Activated CD4-positive, alpha-beta T cell treated with anti-CD3 and anti-CD28 coated beads, Interleukin-2, amount 50 U/mL, for 48 hours (primary cell): ENCODE data around the gene NF1.
"Not testable (repeated sequence)": the region's sequence is repeated elsewhere in the genome, so short reads cannot be mapped to it uniquely, and the experiment has no call there.

Source experiments
- DNase-seq, 2 experiments: peaks; one replicate each; pipeline ENCODE4 v3.0.0-alpha.2; 2020

NF1 gene, protein sequence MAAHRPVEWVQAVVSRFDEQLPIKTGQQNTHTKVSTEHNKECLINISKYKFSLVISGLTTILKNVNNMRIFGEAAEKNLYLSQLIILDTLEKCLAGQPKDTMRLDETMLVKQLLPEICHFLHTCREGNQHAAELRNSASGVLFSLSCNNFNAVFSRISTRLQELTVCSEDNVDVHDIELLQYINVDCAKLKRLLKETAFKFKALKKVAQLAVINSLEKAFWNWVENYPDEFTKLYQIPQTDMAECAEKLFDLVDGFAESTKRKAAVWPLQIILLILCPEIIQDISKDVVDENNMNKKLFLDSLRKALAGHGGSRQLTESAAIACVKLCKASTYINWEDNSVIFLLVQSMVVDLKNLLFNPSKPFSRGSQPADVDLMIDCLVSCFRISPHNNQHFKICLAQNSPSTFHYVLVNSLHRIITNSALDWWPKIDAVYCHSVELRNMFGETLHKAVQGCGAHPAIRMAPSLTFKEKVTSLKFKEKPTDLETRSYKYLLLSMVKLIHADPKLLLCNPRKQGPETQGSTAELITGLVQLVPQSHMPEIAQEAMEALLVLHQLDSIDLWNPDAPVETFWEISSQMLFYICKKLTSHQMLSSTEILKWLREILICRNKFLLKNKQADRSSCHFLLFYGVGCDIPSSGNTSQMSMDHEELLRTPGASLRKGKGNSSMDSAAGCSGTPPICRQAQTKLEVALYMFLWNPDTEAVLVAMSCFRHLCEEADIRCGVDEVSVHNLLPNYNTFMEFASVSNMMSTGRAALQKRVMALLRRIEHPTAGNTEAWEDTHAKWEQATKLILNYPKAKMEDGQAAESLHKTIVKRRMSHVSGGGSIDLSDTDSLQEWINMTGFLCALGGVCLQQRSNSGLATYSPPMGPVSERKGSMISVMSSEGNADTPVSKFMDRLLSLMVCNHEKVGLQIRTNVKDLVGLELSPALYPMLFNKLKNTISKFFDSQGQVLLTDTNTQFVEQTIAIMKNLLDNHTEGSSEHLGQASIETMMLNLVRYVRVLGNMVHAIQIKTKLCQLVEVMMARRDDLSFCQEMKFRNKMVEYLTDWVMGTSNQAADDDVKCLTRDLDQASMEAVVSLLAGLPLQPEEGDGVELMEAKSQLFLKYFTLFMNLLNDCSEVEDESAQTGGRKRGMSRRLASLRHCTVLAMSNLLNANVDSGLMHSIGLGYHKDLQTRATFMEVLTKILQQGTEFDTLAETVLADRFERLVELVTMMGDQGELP (N-terminal part only)

GRCh38 chr17:31094600-31095235, at the start of gene NF1:
NF1 (plus strand) TSS chr17:31094977; CDS start chr17:31095310, 333 bp downstream.
- peak; percentile 89 to 92 for DNase-seq

DNA sequence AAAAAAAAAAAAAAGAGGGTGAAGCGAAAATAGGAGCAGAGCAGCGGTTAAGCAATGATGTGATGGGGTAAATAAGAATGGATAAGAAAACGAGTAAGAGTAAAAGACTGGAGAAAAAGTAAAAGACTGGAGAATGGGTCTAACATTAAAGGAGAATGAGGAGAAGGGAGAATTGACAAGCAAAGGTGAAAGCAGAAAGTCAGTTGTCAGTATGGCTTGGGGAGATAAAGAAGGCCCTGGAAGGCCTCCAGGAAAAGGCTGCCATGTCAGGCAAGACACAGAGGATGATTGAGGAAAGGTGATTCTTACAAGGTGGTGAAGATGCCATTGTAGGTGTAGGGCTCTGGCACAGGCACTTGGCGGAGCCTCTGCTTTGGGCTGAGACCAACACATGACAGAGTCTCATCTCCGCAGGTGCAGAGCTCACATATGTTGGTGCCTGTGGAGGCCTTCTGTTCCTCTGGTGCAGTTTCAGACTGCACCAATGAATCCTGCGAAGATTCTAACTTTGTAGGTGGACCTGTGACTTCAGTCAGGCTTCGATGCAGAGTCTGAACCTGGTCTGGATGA, 47.8 kb upstream of the NF1 start:
- DNase-seq, result not testable (repeated sequence)

- no peak for DNase-seq
Observed at GRCh38 chr17:31048142-31048541, 46.6 kb upstream of the NF1 start.

- DNase-seq, result no peak
Observed at GRCh38 chr17:31048780-31049179, 46.0 kb upstream of the NF1 start.

DNA sequence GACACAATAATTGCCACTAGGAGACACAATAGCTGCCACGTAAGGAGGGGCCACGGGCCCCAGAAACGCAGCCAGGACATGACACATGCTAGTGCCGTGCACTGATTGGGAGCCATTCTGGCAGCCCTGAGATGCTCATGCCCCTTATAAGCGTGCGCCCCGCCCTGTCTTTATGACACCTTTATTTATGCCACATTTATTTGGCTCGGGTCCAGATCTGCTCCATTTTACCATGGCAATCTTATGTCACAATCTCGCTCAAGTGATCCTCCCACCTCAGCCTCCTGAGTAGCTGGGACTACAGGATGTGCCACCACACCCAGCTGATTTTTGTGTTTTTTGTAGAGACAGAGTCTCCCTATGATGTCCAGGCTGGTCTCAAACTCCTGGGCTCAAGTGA, 43.8 kb upstream of the NF1 start:
- no peak for DNase-seq

GRCh38 chr17:31051506-31051905, 43.3 kb upstream of the NF1 start:
- no peak for DNase-seq

- no peak for DNase-seq
Observed at GRCh38 chr17:31052187-31052889, 42.4 kb upstream of the NF1 start.

- no peak for DNase-seq
Observed at GRCh38 chr17:31053071-31053470, 41.7 kb upstream of the NF1 start.

GRCh38 chr17:31054761-31055160, 40.0 kb upstream of the NF1 start:
- DNase-seq, result no peak

DNA sequence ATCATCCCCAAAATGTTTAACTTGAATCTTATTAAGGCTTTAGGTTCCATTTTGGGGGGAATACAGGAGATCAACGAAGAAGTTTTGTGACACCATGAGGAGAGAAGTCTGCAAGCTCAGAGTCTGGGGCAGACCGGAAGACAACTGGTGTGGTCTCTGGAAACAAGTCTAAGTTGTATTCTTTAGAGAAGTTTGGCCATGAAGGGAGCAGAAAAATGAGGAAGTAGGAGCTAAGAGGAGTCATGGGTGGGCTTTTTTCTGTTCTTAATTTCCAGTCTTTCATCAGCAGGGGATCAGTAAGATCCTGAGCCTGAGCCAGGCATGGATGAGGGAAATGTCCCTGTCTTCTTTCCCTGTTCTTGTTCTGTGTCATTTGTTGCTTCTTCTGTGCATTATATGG, 35.8 kb upstream of the NF1 start:
- no peak for DNase-seq

- DNase-seq, result no peak
Observed at GRCh38 chr17:31060791-31061550, 33.8 kb upstream of the NF1 start.

DNA sequence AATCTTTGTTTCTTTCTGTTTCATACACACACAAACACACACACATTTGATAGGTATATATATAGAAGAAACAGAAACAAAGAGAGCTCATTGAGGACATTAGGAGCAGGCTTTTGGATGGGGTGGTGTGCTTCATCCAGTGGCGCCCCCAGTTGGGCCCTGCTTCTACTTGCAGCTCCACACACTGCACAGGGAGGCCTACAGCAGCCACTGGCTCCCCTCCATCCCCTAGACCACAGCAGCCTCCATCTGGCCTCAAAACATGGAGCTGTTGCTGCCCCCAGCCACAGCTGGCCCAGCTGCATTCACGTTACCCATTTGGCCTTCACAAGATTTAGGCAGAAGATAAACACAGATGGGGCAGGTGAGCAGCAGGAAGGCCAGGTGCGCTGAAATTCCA, 33.1 kb upstream of the NF1 start:
- peak in 1 of 2 experiments; percentile 18 for DNase-seq

- DNase-seq, result no peak
Observed at GRCh38 chr17:31062346-31062745, 32.4 kb upstream of the NF1 start.

GRCh38 chr17:31064707-31065106, 30.1 kb upstream of the NF1 start:
- DNase-seq, result no peak

DNA sequence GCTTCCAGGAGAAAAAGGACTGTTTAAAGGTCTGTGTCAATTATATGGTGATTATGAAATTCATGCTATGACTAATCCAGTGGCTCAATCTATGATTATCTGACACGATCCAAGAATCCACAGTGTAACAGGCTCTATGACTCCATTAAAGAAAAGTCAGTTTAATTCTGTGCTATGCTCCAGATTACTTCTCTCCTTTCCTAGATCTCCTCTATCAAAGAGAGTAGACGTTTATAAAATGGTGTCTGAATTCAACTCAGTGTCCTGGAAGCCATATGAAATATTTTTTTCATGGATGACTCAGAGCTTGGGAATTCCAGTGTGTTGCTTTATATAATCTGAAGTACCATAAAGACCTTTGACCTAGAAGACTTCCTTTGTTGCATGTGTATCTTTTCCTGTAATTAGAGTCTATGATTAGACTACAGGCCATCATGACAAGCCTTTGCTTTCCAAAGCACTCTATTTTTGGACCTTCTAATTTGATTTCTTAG, 27.0 kb upstream of the NF1 start:
- DNase-seq, result no peak

DNA sequence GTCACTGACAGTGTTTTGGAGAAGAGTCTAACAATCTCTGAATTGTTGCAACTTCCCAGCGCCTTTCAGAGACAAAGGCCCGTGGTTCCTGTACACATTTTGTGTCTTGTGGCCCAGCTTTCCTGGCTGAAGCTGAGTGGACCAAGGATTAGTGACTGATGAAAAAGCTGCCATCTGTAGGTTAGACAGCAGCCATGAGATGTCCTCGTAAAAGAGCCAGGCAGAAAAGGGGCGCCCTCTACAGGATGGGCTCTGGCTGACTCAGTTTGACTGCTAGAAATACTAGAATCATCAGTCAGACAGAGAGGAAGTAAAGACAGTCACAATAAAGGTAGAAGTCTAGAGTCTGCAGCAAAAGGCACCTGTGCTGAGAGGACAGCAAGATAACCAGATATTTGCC, 26.5 kb upstream of the NF1 start:
- peak; percentile 57 to 73 for DNase-seq

DNA sequence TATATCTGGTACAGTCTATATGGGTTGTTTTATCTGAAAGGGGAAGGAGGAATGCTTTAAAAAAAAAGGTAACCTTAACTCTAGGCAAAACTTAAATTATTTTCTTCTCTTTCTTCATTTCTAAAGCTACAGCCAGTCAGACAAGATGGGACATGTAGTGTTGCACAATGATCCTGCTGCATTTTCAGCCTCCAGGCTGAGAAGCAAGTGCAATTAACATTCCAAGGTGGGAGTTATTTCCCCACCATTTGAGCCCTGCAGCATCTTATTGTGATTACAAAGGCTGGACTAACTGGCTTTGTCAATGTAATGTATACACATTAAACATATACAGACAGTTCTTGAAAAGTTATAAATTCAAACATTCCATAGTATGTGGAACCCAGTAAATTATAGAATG, 22.6 kb upstream of the NF1 start:
- DNase-seq, result no peak

DNA sequence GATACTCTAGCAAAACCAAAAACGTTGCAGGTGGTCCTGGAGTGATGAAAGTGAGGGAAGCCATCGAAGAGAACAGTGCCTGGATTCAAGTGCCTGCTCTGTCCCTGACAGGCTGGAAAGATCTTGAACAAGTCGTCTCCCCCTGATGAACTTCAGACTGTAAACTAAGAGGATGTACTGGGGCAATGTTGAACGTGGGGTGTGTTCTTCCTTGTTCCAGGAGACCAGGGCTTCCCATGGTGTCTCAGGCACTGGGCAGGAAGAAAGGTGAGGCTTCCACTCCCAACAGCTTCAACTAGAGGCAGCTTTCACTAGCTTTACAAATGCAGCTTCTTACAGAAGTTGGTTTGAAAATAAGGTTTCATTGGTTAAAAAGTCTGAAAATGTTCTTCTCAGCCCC, 21.4 kb upstream of the NF1 start:
- DNase-seq, result no peak

GRCh38 chr17:31074772-31075555, 19.8 kb upstream of the NF1 start:
- no peak for DNase-seq

DNA sequence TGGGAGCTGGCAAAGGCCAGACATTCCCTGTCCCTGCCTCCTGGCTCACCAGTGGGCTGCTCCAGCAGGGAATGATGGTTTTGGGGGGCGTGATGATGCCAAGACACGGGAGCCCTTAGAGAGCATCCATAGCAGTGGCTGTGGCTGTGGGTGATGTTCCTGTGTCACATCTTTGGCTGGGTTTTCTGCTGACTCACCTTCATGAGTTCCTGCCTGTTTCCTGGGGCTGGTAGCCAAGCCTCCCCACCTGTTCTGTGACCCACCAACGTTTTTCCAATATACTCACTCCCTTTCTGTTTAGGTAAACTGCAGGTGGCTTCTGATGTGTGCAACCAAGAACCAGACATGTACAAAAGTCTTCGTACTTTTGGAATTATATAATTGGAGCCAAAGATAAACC, 16.5 kb upstream of the NF1 start:
- no peak for DNase-seq
